Spleen (tissue), 11 donors: Measurements from ENCODE around the gene SNCA. TPM values are rescaled to one million over a fixed set of nuclear protein-coding genes. Genes with fewer than 3 reads are reported as not detected.

ENCODE experiments used
- DNase-seq: peaks from one replicate; pipeline ENCODE4 v3.0.0-alpha.2; 2020
- H3K27ac ChIP-seq, 8 donors: fragments of 200-600 bp; sonication (generic) in 7 of 8; 1 replicate in 4 of 8; 2 replicates in 4 of 8; pipeline versions ENCODE4 v1.5.0 to v1.8.0; 2016 to 2021; ENCODE audit warnings: inconsistent platforms in 4 of 8, mild to moderate bottlenecking in 4 of 8, moderate library complexity in 1 of 8
- H3K27me3 ChIP-seq, 7 donors: fragments of 200-600 bp; sonication (generic) in 6 of 7; replicated peaks in 1 of 7; 1 replicate in 4 of 7; 2 replicates in 3 of 7; pipeline versions ENCODE4 v1.5.0 to v1.8.0; 2016 to 2021; ENCODE audit warnings: inconsistent platforms in 3 of 7, mild to moderate bottlenecking in 1 of 7
- H3K36me3 ChIP-seq, 6 donors: fragments of 200-600 bp; sonication (generic) in 5 of 6; 1 replicate in 4 of 6; 2 replicates in 2 of 6; pipeline versions ENCODE4 v1.5.0 to v1.8.0; 2016 to 2021; ENCODE audit warnings: inconsistent platforms in 2 of 6
- H3K4me1 ChIP-seq, 6 donors: fragments of 200-600 bp; sonication (generic) in 5 of 6; 1 replicate in 3 of 6; 2 replicates in 3 of 6; pipeline versions ENCODE4 v1.5.0 to v1.8.0; 2016 to 2021; ENCODE audit warnings: inconsistent platforms in 3 of 6
- H3K4me3 ChIP-seq, 8 donors: fragments of 200-600 bp; sonication (generic) in 7 of 8; 1 replicate in 4 of 8; 2 replicates in 4 of 8; pipeline versions ENCODE4 v1.5.0 to v1.8.0; 2016 to 2021; ENCODE audit warnings: inconsistent platforms in 4 of 8, mild to moderate bottlenecking in 4 of 8, moderate library complexity in 2 of 8
- H3K9me3 ChIP-seq, 8 donors: fragments of 200-600 bp; sonication (generic) in 7 of 8; 1 replicate in 4 of 8; 2 replicates in 4 of 8; pipeline versions ENCODE4 v1.5.0 to v1.8.0; 2016 to 2021; ENCODE audit warnings: inconsistent platforms in 4 of 8
- CTCF ChIP-seq, 11 experiments: fragments of 200-600 bp in 7 of 11; fragments of 450-650 bp in 4 of 11; sonication (generic) in 4 of 11; IDR thresholded peaks in 8 of 11; conservative IDR thresholded peaks in 3 of 11; 1 replicate in 7 of 11; 2 replicates in 4 of 11; pipeline versions ENCODE4 v1.4.0 to v1.8.0; 2016 to 2021; ENCODE audit warnings: antibody characterized with exemption in 11 of 11, inconsistent platforms in 4 of 11, mild to moderate bottlenecking in 1 of 11
- POLR2A ChIP-seq, 3 donors: fragments of 450-650 bp; IDR thresholded peaks; one replicate each; pipeline ENCODE4 v1.5.1; 2017; ENCODE audit warnings: antibody characterized with exemption in 3 of 3, mild to moderate bottlenecking in 1 of 3
- POLR2AphosphoS5 ChIP-seq, 3 donors: sonication (generic); formaldehyde crosslinking; IDR thresholded peaks; one replicate each; pipeline ENCODE4 v1.5.1; 2017; ENCODE audit warnings: antibody characterized with exemption in 3 of 3
- WGBS, 5 donors: extraction: QIAGEN DNeasy Blood & Tissue Kit in 3 of 5; methylation state at CpG; one replicate each; pipeline versions ENCODE4 v1.1.5 to v1.1.7; 2013 to 2018; 5-methylcytosine and 5-hydroxymethylcytosine counted together
- intact Hi-C: fragments of 100-400 bp; cut with DNase I; formaldehyde crosslinking; loops from one replicate; pipeline ENCODE4 v1.15.0; 2023; ENCODE audit warnings: low total_unique reads
- polyA plus RNA-seq, 3 donors: library from polyadenylated mRNA; stranded (reverse); fragments of 200-250 nt; gene quantifications; one replicate each; pipeline ENCODE4 v1.2.1, GENCODE V29; 2013
- total RNA-seq, 7 donors: library from RNA; depleted of rRNA in 3 of 7; stranded (reverse); fragments of >200 nt in 3 of 7; fragmentation: NEBNext Ultra II Directional in 4 of 7; extraction: Animal tissue kit (Norgen Biotek cat#: 25700) in 4 of 7; gene quantifications; one replicate each; pipeline versions ENCODE4 v1.1.0 to v1.2.1, GENCODE V29; 2016 to 2021
- donor health status: healthy with polysubstance abuse.
- donor health status: DM: no; HTN: no; CAD: no; lungs with moderate emphysema.
- donor health status: DM: no; HTN: no; CAD: no.
- donor health status: Bipolar disorder and iron deficiency.
- donor health status: healthy.
- donor health status: DM: no; HTN: no; CAD: no.
- donor health status: DM: yes; HTN: yes; CAD: no.

SNCA gene
- total and polyA plus RNA-seq, 10 donors = 1.7 to 86.5 (median 10.4) TPM

DNA sequence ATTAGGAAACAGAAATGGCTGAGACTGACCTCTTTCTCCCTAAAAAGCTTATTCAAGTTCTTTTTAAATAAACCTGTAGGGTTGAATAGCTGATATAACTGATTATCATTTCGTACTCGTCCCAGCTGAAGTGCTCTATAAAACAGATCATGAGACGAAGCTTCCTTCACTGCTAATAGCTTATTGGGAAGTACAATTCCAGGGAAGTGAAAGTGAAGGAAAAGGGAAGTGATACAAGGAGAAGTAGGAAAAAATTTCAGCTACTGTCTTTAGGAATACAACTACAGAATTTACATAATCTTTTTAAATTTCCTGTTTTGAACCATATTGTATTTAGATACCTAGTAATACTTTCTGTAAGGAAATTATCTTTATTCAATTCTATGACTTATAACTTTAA, 103.0 kb downstream of the SNCA start:
- intact Hi-C loops = no loop called here
- TF ChIP-seq CTCF (IDR thresholded peaks at IDR 0.05 in 8 of 11, conservative IDR thresholded peaks at IDR 0.05 in 3 of 11) = no peak
- TF ChIP-seq POLR2AphosphoS5 (IDR thresholded peaks at IDR 0.05) = no peak
- TF ChIP-seq POLR2A (IDR thresholded peaks at IDR 0.05) = no peak
- Histone ChIP-seq H3K27ac (no peak overlapping the region), H3K36me3 (no peaks in the 10 kb centered on the region), H3K27me3 (no peaks in the 10 kb centered on the region), H3K4me1 (no peaks in the 10 kb centered on the region), H3K4me3 (no peak overlapping the region), H3K9me3 (no peaks in the 10 kb centered on the region)
- 71 to 87% (median 82%) methylated on average over 3 of the region's 3 CpGs for WGBS, 5 donors
- no peak for DNase-seq

- Histone ChIP-seq H3K27me3 (no peaks in the 10 kb centered on the region), H3K4me3 (no peak overlapping the region), H3K27ac (no peak overlapping the region), H3K36me3 (no peaks in the 10 kb centered on the region), H3K9me3 (no peaks in the 10 kb centered on the region), H3K4me1 (no peaks in the 10 kb centered on the region)
- intact Hi-C loops = no loop called here
- DNase-seq = no peak
- TF ChIP-seq POLR2A (IDR thresholded peaks at IDR 0.05) (no peak), CTCF (IDR thresholded peaks at IDR 0.05 in 8 of 11, conservative IDR thresholded peaks at IDR 0.05 in 3 of 11) (no peak), POLR2AphosphoS5 (IDR thresholded peaks at IDR 0.05) (no peak)
Observed at GRCh38 chr4:89727238-89727637, 109.7 kb downstream of the SNCA start.

DNA sequence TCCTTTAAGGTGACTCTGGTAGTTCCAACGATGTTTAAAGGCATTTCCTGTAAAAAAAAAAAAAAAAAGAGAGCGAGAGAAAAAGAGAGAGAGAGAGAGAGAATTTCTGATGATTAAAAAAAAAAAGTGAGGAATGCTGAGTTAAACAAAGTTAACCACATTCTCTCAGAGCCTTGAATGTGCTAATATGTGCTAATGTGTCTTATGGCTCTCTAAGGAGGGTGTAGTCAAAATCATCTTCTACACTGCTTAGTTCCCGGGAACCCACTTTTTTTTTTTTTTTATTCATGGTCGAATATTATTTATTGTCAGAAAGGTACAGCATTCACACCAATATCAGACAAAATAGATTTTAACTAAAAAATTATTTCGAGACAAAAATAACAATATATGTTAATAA, 111.7 kb downstream of the SNCA start:
- no peak for DNase-seq
- H3K36me3 ChIP-seq = no peaks in the 10 kb centered on the region
- no peak for TF ChIP-seq POLR2A (IDR thresholded peaks at IDR 0.05)
- TF ChIP-seq CTCF (IDR thresholded peaks at IDR 0.05 in 8 of 11, conservative IDR thresholded peaks at IDR 0.05 in 3 of 11) = no peak
- TF ChIP-seq POLR2AphosphoS5 (IDR thresholded peaks at IDR 0.05) = no peak
- no peaks in the 10 kb centered on the region for H3K27me3 ChIP-seq
- intact Hi-C loops = no loop called here
- H3K4me3 ChIP-seq = no peak overlapping the region
- no peaks in the 10 kb centered on the region for H3K9me3 ChIP-seq
- 71 to 85% (median 81%) methylated on average over 4 to 5 of the region's 5 CpGs for WGBS, 5 donors
- no peak overlapping the region for H3K27ac ChIP-seq
- H3K4me1 ChIP-seq = no peaks in the 10 kb centered on the region

- intact Hi-C loops = no loop called here
- no peak overlapping the region for H3K4me3 ChIP-seq
- WGBS, 5 donors = 66 to 88% (median 81%) methylated on average over 2 of the region's 2 CpGs
- no peaks in the 10 kb centered on the region for H3K27me3 ChIP-seq
- H3K9me3 ChIP-seq = no peaks in the 10 kb centered on the region
- TF ChIP-seq POLR2AphosphoS5 (IDR thresholded peaks at IDR 0.05) (no peak), CTCF (IDR thresholded peaks at IDR 0.05 in 8 of 11, conservative IDR thresholded peaks at IDR 0.05 in 3 of 11) (no peak), POLR2A (IDR thresholded peaks at IDR 0.05) (no peak)
- no peaks in the 10 kb centered on the region for H3K36me3 ChIP-seq
- no peak for DNase-seq
- no peak overlapping the region for H3K27ac ChIP-seq
- no peaks in the 10 kb centered on the region for H3K4me1 ChIP-seq
Observed at GRCh38 chr4:89724716-89725115, 112.2 kb downstream of the SNCA start.
